ES-I3 (cell line): ENCODE results near the gene CELSR1.
"Not testable (repeated sequence)": the region's sequence is repeated elsewhere in the genome, so short reads cannot be mapped to it uniquely, and the experiment has no call there.

Experiments used
- H3K36me3 ChIP-seq: 2 replicates; pipeline ENCODE4 v1.6.1; 2013; ENCODE audit warnings: mild to moderate bottlenecking, low read length, control low read depth, moderate library complexity; ENCODE audit not compliant: insufficient read depth
- H3K4me1 ChIP-seq: 2 replicates; pipeline ENCODE4 v1.6.1; 2013; ENCODE audit warnings: mild to moderate bottlenecking, control low read depth, low read length; ENCODE audit not compliant: insufficient read depth
- H3K9ac ChIP-seq: 2 replicates; pipeline ENCODE4 v1.6.1; 2013; ENCODE audit warnings: low read depth, mild to moderate bottlenecking, low read length, moderate library complexity
- H3K9me3 ChIP-seq: 2 replicates; pipeline ENCODE4 v1.6.1; 2013; ENCODE audit warnings: mild to moderate bottlenecking, low read length, moderate library complexity; ENCODE audit not compliant: control insufficient read depth, insufficient read depth

CELSR1 gene

DNA sequence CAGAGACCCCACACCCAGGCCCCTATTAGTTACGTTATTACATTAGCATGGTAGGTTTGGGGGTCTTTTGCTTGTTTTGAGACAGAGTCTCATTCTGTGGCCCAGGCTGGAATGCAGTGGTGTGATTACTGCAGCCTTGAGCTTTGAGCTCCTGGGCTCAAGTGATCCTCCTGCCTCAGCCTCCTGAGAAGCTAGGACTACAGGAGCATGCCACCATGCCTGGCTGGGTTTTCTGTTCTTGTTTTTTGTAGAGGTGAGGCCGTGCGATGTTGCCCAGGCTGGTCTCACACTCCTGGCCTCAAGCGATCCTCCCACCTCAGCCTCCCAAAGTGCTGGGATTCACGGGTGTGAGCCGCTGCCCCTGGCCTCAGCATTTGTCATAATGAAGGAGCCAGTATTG, 66.1 kb downstream of the CELSR1 start:
- not testable (repeated sequence) for H3K9ac ChIP-seq, H3K36me3 ChIP-seq, H3K4me1 ChIP-seq, H3K9me3 ChIP-seq

DNA sequence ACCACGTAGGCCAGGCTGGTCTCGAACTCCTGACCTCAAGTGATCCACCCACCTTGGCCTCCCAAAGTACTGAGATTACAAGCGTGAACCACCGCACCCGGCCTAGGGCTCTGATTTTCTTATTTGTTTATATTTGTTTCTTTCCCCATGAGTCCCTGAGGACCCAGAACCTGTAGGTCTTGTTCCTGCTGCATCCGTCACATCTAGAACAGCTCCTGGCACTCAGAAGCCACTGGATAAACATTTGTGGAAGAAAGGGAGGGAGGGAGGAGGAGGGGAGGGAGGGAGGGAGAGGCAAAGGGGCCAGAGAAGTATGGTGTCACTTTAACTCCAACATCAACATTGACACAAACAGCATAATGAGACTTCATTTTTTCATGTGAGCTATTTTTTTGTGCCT, 67.7 kb downstream of the CELSR1 start:
- no peaks in the 10 kb centered on the region for H3K9me3 ChIP-seq
- no peak overlapping the region for H3K9ac ChIP-seq
- H3K36me3 ChIP-seq = no peaks in the 10 kb centered on the region
- H3K4me1 ChIP-seq = peaks cover 4% of the 10 kb centered on the region; the same call in 1 of the 2 replicates

DNA sequence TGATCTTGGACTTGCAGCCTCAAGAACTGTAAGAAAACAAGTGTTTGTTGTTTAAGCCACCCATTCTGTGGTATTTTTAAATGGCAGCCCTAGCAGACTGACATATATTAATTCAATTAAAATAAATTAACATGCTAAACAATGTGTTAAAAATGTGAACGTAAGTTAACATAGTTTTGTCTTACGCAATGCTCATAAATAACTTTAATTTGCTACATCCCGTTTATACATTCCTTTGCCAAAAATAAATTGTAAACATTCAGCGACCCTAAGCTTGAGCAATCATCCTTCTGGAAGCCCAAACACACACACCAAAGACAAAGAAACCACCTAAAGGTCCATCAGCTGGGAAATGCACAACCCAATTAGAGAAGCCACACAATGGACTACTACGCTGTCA, 70.4 kb downstream of the CELSR1 start:
- Histone ChIP-seq H3K9me3 (no peaks in the 10 kb centered on the region), H3K9ac (no peak overlapping the region), H3K36me3 (no peaks in the 10 kb centered on the region; the same call in 1 of the 2 replicates), H3K4me1 (peaks cover 4% of the 10 kb centered on the region; the same call in 1 of the 2 replicates)

DNA sequence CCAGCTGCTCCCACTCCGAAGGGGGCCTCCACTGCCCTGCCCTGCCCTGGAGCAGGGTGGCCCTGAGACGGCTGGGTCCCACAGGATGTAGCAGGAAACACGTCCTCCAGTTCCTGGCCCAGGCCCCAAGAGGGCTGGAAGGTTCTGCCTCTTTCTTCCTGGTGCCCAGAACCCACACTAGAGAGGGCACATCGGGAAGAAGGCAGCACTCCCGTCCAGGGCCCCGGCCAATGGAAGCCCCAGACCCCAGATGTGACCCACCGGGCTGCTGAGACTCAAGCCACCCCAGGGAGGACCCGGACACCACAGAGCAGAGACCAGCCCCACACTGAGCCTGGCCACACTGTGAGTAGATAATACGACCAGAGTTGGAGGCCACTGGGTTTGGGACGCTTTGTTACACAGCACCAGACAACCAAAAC, 71.2 kb downstream of the CELSR1 start:
- Histone ChIP-seq H3K9me3 (no peaks in the 10 kb centered on the region), H3K36me3 (no peaks in the 10 kb centered on the region; the same call in 1 of the 2 replicates), H3K4me1 (no peaks in the 10 kb centered on the region), H3K9ac (no peak overlapping the region)

DNA sequence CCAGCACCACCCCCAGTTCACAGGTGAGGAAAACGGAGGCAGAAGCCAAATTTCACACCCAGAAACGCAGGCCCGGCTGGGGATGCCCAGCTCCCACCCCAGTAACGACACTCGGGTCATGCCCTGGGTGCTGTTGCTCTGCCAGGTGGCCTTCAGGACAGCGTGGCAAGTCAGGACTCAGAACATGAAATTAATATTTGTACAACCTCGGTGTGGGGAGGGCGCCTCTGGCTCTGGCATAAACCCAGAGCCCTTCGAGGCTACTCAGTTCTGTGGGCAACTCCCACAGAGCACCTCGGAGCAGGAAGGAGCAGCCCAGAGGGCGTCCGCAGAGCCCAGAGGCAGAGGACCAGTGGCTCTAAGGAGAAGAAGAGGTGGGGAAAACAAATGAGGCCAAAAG, 71.6 kb downstream of the CELSR1 start:
- no peaks in the 10 kb centered on the region for H3K9me3 ChIP-seq
- no peaks in the 10 kb centered on the region; the same call in 1 of the 2 replicates for H3K36me3 ChIP-seq
- no peaks in the 10 kb centered on the region for H3K4me1 ChIP-seq
- no peak overlapping the region for H3K9ac ChIP-seq

DNA sequence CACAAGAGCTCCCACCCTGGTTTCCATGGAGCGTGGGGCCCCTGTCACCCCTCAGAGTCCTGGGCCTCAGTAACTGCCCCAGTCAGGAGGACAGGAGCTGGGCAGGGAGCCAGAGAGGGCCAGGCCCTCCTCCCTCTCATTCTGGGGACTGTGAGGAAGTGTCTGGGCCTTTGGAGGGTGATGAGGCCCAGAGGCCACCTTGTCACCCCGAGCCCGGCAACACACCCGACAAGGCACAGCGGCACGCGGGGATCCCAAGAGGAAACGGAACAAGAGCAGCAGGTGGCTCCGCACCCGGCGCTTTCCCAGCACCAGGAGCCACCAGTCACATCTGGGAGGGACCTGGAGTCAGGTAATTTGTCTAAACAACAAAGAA, 72.1 kb downstream of the CELSR1 start:
- H3K9me3 ChIP-seq = no peaks in the 10 kb centered on the region
- H3K36me3 ChIP-seq = no peaks in the 10 kb centered on the region; the same call in 1 of the 2 replicates
- H3K4me1 ChIP-seq = no peaks in the 10 kb centered on the region
- no peak overlapping the region for H3K9ac ChIP-seq

DNA sequence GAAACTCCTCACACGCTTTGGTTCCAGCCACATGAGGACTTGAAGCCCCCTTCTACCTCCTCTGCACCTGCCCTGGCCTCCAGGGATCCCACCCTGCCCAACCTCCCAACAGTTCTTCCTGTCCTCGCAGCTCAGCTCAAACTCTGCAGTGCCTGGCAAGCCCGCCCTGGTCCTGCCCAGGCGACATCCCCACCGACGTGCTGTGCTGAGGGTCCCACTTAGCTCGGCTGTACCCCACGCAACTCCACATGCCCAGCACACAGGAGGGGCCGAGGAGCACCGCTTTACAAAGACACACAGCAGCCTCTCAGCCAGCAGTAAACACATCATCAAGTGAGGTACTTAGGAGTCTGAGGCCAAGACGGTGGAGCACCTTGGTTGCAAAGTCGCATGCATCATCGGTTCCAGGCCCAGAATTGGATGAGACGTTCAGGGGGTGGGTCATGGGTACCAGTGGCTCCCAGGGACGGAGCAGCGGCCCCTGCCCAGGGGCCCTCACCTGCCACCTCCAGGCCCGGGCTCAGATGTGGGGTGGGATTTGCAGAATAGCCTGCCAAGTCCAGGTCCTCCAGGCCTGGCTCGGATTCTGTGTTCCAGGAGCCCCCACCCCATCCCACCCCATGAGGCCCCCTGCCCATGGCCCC, 72.6 kb downstream of the CELSR1 start:
- Histone ChIP-seq H3K9ac (no peak overlapping the region), H3K4me1 (no peaks in the 10 kb centered on the region), H3K9me3 (no peaks in the 10 kb centered on the region), H3K36me3 (no peaks in the 10 kb centered on the region; the same call in 1 of the 2 replicates)

DNA sequence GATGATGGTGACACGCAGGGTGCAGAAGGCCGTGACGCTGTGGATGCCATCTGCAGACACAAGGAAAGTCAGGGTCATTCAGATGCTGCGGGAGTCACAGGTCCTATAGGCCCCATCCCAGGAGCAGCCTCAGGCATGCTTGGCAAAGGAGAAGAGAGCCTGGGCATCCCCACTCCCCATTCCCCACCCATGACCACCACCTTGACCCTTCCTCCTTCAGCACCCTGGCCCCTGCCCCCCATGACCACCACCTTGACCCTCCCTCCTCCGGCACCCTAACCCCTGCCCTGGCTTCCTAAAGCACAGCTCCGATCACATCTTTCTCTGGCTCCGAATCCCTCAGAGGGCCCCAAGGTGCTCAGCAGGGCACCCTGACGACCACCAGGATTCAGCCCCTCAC, 73.1 kb downstream of the CELSR1 start:
- Histone ChIP-seq H3K9ac (no peak overlapping the region), H3K36me3 (no peaks in the 10 kb centered on the region; the same call in 1 of the 2 replicates), H3K4me1 (no peaks in the 10 kb centered on the region), H3K9me3 (no peaks in the 10 kb centered on the region)

DNA sequence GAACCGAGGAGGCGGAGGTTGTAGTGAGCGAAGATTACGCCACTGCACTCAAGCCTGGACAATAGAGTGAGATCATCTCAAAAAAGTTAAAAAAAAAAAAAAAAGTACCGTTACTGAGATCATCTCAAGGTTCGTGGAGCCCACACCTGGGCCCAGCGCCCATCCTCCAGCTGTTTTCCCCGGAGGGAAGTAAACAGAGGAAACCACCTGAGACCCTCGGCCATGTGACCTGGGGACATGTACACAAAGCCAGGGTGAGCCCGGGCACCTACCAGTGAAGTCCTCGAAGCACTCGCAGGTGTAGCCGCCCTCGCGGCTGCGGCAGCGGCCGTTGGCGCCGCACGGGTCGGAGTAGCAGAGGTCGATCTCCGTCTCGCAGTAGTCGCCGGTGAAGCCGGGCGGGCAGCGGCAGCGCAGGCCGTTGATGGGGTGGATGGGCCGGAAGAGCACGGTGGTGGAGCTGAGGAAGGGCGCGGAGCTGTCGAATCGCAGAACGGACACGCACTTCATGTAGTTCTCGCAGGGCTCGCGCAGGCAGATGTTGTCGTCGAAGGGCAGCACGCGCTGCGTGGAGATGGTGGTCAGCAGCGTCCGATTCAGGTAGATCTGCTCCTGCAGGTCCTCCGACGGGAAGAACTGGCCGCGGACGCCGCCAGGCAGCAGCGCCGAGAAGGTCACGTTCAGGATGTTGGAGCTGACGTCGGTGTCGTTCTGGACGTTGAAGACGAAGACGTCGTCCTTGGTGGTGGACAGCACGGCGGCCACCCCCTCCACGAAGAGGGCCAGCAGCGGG, 73.8 kb downstream of the CELSR1 start:
- H3K9ac ChIP-seq = no peak overlapping the region
- no peaks in the 10 kb centered on the region; the same call in none of the 2 replicates for H3K36me3 ChIP-seq
- no peaks in the 10 kb centered on the region for H3K9me3 ChIP-seq

DNA sequence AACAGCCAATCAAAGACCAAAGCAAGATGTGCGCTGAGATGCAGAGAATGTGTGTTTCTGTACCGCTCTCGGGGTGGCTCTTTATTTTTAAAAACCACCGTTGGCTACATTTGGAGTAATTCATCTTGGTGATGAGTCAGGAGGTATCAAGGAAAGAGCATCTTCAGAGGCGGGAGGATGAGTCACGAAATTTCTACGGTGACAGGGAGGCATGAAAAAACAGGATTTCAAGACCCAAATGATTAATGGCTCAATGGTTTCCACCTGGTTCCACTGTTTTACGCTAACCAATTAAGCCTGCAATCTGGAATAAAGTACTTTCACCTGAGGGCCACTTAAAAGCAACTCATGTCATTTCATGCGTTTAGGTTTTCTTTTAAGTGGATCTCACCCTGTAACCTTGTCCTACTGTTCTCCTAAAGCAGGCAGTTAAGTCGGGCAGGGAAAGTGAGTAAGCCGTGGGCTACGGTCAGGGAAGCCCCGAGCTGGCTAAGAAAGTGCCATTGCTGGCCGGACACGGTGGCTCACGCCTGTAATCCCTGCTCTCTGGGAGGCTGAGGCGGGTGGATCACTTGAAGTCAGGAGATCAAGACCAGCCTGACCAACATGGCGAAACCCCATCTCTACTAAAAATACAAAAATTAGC, 74.6 kb downstream of the CELSR1 start:
- no peaks in the 10 kb centered on the region for H3K4me1 ChIP-seq
- no peaks in the 10 kb centered on the region; the same call in none of the 2 replicates for H3K36me3 ChIP-seq
- no peak overlapping the region for H3K9ac ChIP-seq
- no peaks in the 10 kb centered on the region for H3K9me3 ChIP-seq

More for the DNA sequence above, 73.8 kb downstream of the CELSR1 start:
- H3K4me1 ChIP-seq = no peaks in the 10 kb centered on the region

DNA sequence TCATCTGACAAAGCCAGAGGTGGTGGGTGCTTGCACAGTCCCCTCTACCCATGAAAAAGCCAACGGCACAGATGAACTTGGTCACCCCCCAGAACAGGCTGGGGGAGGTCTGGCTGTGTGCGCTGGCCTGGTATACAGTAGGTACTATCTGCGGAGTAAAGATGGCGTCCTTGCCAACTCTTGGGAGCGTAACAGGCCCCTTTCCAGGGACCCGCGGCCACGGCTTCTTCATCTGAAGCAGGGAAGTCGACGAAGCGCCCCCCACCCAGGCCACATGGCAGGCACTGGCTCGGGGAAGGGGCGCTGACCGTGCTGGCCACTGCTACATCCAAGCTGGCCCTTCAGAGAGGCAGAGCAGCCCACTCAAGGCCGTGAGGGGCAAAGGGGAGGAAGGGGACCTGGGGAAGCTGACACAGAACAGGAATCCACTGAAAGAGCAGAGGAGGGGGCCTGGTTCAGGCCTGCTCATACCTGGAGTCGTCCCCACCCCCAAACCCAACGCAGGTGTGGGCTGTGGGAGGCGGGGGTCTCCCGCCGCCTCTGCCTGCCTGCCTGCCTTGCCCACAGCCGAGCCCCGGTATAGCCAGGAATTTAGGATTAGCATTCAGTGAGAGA, 75.7 kb downstream of the CELSR1 start:
- Histone ChIP-seq H3K36me3 (no peaks in the 10 kb centered on the region; the same call in none of the 2 replicates), H3K9me3 (no peaks in the 10 kb centered on the region), H3K9ac (no peak overlapping the region), H3K4me1 (no peaks in the 10 kb centered on the region)

DNA sequence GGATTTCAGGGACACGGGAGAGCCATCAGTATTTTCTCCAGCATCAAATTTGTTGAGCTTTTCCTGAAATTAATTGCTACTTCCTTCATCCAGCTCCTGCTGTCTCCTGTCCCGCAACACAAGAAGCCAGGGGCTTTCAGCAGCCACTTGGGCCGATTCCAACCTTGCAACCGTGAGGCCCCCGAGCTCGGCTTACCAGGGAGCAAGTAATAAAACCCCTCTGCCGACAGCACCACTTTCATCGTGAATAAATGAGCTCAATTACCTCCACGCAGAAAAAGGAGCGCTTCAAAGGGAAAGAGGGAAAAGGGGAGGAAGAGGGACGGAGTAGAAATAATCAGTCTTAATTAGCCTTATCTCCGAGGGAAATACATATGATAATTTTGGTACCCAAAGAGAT, 76.6 kb downstream of the CELSR1 start:
- H3K36me3 ChIP-seq = no peaks in the 10 kb centered on the region; the same call in none of the 2 replicates
- H3K9me3 ChIP-seq = no peaks in the 10 kb centered on the region
- no peaks in the 10 kb centered on the region for H3K4me1 ChIP-seq

DNA sequence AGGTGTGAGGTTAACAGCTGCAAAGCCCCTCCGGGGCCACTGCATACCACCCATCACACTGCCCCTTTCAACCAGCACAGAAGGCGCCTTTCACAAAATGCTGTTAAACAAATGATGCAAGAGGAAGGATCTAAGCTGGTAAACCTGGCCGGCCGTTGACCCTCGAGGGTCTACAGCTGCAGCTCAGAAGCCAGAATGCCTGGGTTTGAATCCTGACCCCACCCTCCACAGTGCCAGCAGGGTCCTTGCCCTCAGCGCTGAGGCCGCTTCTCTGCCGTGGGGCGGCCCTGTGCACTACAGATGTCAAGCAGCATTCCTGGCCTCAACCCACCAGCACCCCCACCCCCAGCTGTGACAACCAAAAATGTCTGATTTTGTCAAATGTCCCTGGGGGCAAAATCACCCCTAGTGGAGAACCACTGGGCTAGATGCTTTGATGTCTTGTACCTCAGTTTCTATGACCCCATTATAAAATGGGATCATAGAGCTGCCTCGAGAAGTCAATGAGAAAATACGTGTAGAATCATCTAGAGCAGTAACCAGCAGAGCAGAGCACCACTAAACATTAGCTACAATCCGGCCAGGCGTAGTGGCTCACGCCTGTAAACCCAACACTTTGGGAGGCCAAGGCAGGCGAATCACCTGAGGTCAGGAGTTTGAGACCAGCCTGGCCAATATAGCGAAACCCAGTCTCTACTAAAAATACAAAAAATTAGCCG, 77.9 kb downstream of the CELSR1 start:
- H3K9ac ChIP-seq = no peak overlapping the region
- no peaks in the 10 kb centered on the region for H3K9me3 ChIP-seq
- no peaks in the 10 kb centered on the region; the same call in 1 of the 2 replicates for H3K4me1 ChIP-seq
- no peaks in the 10 kb centered on the region; the same call in none of the 2 replicates for H3K36me3 ChIP-seq

More for the DNA sequence above, 76.6 kb downstream of the CELSR1 start:
- no peak overlapping the region for H3K9ac ChIP-seq

DNA sequence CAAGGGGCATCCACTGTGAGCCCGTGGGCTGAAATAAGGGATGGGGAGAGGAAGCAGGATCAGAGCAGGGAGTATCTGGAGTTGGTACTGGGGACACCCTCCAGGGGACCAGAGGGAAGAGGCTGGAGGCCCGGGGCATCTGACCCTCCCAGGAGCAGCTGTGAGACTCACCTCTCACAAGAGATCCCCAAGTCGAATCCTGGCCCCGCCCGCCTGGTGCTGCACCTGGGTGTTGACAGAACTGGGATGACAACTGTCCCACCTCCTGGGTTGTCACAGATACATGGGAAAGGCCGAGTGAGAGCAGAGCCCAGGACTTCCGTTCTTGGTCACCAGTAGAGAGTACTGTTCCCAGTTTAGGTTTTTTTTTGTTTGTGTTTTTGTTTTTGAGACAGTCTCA, 78.9 kb downstream of the CELSR1 start:
- Histone ChIP-seq H3K9me3 (no peaks in the 10 kb centered on the region), H3K9ac (no peak overlapping the region), H3K36me3 (no peaks in the 10 kb centered on the region; the same call in none of the 2 replicates), H3K4me1 (no peaks in the 10 kb centered on the region; the same call in 1 of the 2 replicates)
